DND-41 (cell line): Measurements from ENCODE around the gene TMEM203.

Experiments used
- ATAC-seq: fragments of 200-7000 bp; cut with Tn5 transposase; 3 replicates; pipeline ENCODE4 v1.9.1; 2021; ENCODE audit warnings: low read depth; ENCODE audit not compliant: insufficient read depth
- DNase-seq: peaks from one replicate; pipeline ENCODE4 v3.0.0-alpha.2; 2020
- H2AFZ ChIP-seq: 2 replicates; pipeline ENCODE4 v1.6.0; 2012; ENCODE audit warnings: low read depth, low read length
- H3K27ac ChIP-seq: 2 replicates; pipeline ENCODE4 v1.5.1; 2012; ENCODE audit warnings: low read length, inconsistent platforms
- H3K27me3 ChIP-seq: fragments of 200-600 bp; sonication (generic); 2 replicates; pipeline ENCODE4 v1.6.0; 2012; ENCODE audit warnings: low read length, mild to moderate bottlenecking, inconsistent platforms; ENCODE audit not compliant: insufficient read depth, poor library complexity
- H3K36me3 ChIP-seq: 2 replicates; pipeline ENCODE4 v1.5.1; 2012; ENCODE audit warnings: low read length, inconsistent platforms; ENCODE audit not compliant: insufficient read depth
- H3K4me1 ChIP-seq: 2 replicates; pipeline ENCODE4 v1.5.1; 2012; ENCODE audit warnings: mild to moderate bottlenecking, low read length; ENCODE audit not compliant: insufficient read depth
- H3K4me2 ChIP-seq: 2 replicates; pipeline ENCODE4 v1.6.0; 2012; ENCODE audit warnings: mild to moderate bottlenecking, moderate library complexity, low read length, inconsistent platforms; ENCODE audit not compliant: insufficient read depth
- H3K4me3 ChIP-seq, 2 experiments: fragments of 200-600 bp in 1 of 2; shearing (Covaris generic) in 1 of 2; 2 replicates each; pipeline ENCODE4 v1.5.1; 2012 to 2016; ENCODE audit warnings: inconsistent platforms in 2 of 2, low read length in 2 of 2, mild to moderate bottlenecking in 2 of 2, low read depth in 1 of 2, moderate library complexity in 1 of 2
- H3K79me2 ChIP-seq: 2 replicates; pipeline ENCODE4 v1.6.0; 2012; ENCODE audit warnings: low read length, inconsistent platforms; ENCODE audit not compliant: insufficient read depth
- H3K9ac ChIP-seq: 2 replicates; pipeline ENCODE4 v1.6.0; 2012; ENCODE audit warnings: low read depth, mild to moderate bottlenecking, inconsistent platforms, low read length, moderate library complexity
- H3K9me3 ChIP-seq: 2 replicates; pipeline ENCODE4 v1.5.1; 2012; ENCODE audit warnings: low read length, moderate library complexity, mild to moderate bottlenecking, inconsistent platforms; ENCODE audit not compliant: insufficient read depth, severe bottlenecking
- H4K20me1 ChIP-seq: 2 replicates; pipeline ENCODE4 v1.6.0; 2012; ENCODE audit warnings: low read length; ENCODE audit not compliant: insufficient read depth
- CTCF ChIP-seq: IDR thresholded peaks from 2 replicates; pipeline ENCODE4 v1.5.1; 2012; ENCODE audit warnings: borderline replicate concordance, low read length, moderate library complexity, mild to moderate bottlenecking; ENCODE audit not compliant: poor library complexity, severe bottlenecking; ENCODE audit errors: extremely low read depth
- EZH2 ChIP-seq: IDR thresholded peaks from 3 replicates; pipeline ENCODE4 v1.6.1; 2012; ENCODE audit warnings: borderline replicate concordance, low read depth, mild to moderate bottlenecking, moderate library complexity, low read length, inconsistent platforms; ENCODE audit not compliant: severe bottlenecking

TMEM203 gene

GRCh38 chr9:137236936-137237421 is 31.5 kb upstream of the TMEM203 start:
- Histone ChIP-seq H3K27me3 (no peaks in the 10 kb centered on the region), H3K9ac (peak overlapping the region; percentile 38), H3K27ac (no peak overlapping the region)

GRCh38 chr9:137236238-137236935 is 30.9 kb upstream of the TMEM203 start:
- H3K27me3 ChIP-seq, result no peaks in the 10 kb centered on the region
- ATAC-seq, result peak; percentile 55
- H3K4me2 ChIP-seq, result peak overlapping the region; percentile 52

More at GRCh38 chr9:137236936-137237421, 31.5 kb upstream of the TMEM203 start:
- TF ChIP-seq EZH2 (no peak), CTCF (no peak)
- Histone ChIP-seq H3K79me2 (peaks cover 14% of the 10 kb centered on the region), H3K4me2 (peak overlapping the region; percentile 52), H3K4me3 (no peak overlapping the region), H3K36me3 (peaks cover 5% of the 10 kb centered on the region), H2AFZ (peak overlapping the region; percentile 8; the same call in 1 of the 2 replicates), H3K9me3 (no peaks in the 10 kb centered on the region), H3K4me1 (peaks cover 40% of the 10 kb centered on the region), H4K20me1 (peaks cover 18% of the 10 kb centered on the region)
- DNase-seq (no peak), ATAC-seq (no peak)

DNA sequence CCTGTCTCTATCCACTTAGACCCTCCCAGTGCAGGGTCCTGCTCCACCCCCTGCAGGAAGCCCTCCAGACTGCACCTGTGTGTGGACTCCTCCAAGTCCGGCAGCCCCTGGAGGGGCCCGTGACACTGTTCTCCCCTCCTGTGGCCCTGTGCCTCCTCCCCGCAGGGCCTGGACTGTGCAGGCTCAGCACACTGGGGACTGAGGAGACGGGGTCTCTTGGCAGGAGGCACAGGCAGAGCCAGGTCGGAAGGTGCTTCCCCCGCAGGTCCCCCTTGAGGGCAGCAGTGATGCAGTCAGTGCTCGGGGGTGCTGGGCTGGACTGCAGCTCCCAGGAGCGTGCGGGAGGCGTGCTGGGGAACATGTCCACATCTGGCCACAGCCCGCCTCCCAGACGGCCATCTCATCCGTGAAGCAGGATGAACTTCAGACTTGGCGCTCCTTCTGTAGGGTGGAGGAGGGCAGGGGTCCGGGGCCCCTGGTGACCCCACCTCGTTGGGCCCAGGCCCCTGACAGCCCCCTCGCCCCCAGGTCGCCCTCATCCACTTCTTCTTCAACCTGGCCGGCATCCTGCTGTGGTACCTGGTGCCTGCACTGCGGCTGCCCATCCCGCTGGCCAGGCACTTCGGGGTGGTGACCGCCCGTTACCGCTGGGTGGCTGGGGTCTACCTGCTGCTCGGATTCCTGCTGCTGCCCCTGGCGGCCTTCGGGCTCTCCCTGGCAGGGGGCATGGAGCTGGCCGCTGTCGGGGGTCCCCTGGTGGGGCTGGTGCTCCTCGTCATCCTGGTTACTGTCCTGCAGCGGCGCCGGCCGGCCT is 30.2 kb upstream of the TMEM203 start:
- Histone ChIP-seq H4K20me1 (peaks cover 13% of the 10 kb centered on the region; the same call in 1 of the 2 replicates), H3K4me3 (no peak overlapping the region), H3K4me1 (peaks cover 37% of the 10 kb centered on the region), H3K79me2 (peaks cover 9% of the 10 kb centered on the region), H3K4me2 (peak overlapping the region; percentile 52; the same call in 1 of the 2 replicates), H2AFZ (no peak overlapping the region), H3K27ac (no peak overlapping the region), H3K9me3 (no peaks in the 10 kb centered on the region), H3K36me3 (no peaks in the 10 kb centered on the region; the same call in 1 of the 2 replicates), H3K9ac (peak overlapping the region; percentile 38; the same call in 1 of the 2 replicates), H3K27me3 (no peaks in the 10 kb centered on the region)
- ATAC-seq, result no peak
- DNase-seq, result no peak
- no peak for TF ChIP-seq EZH2
- TF ChIP-seq CTCF, result no peak

More at GRCh38 chr9:137236238-137236935, 30.9 kb upstream of the TMEM203 start:
- Histone ChIP-seq H3K9ac (peak overlapping the region; percentile 38; the same call in 1 of the 2 replicates), H3K79me2 (peaks cover 9% of the 10 kb centered on the region), H2AFZ (peak overlapping the region; percentile 8; the same call in 1 of the 2 replicates), H3K27ac (no peak overlapping the region), H3K36me3 (no peaks in the 10 kb centered on the region; the same call in 1 of the 2 replicates), H3K9me3 (no peaks in the 10 kb centered on the region), H3K4me3 (no peak overlapping the region), H4K20me1 (peaks cover 13% of the 10 kb centered on the region; the same call in 1 of the 2 replicates), H3K4me1 (peaks cover 37% of the 10 kb centered on the region)
- no peak for TF ChIP-seq EZH2
- peak; percentile 98 for TF ChIP-seq CTCF
- peak; percentile 89 for DNase-seq
